DMS53 (cell line): ENCODE data around the gene CBX6.

ENCODE experiments used
- DNase-seq: peaks from one replicate; lab custom pipeline; 2025; lab: John Stamatoyannopoulos, UW

CBX6 gene

DNA sequence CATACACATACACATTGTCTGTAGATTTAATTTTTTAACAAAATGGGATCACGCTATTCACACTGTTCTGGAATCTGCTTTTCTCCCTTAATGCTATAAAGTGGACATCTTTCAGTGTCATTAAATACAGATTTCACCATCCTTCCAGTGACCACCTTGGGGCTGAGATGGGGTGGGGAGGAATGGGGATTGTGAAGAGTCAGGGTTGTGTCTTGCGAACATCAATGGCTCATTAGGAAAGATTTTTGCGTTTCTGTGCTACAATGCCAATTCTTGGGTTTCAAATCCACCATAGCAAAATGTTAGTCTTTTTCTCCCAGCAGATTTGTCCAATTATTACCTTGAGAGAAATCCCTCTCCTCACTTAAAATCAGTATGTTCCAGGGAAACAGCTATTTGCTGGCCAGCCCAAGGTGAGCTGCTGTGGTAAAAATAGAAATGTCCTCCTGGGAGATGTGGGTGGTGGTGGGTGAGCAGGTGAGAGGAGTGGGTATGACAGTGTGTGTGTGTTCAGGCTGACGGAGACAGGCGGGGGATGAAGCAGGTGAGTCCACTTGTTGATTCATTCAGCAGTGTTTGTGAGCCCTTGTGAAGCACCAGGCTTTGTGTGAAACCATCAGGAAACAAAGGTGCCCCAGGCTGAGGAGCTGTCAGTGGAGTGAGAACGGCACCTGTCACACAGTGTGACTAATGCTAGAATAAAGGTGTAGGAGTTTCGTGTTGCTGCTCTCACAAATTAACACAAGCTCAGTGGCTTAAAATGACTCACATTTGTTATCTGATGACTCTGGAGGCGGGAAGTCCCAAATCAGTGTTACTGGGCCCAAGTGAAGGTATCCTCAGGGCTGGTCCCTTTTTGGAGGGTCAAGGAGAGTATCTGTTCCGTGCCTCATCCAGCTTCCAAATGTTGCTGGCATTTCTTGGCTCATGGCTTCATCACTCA lies 1.7 kb upstream of the CBX6 start:
- DNase-seq = peak; percentile 98

DNA sequence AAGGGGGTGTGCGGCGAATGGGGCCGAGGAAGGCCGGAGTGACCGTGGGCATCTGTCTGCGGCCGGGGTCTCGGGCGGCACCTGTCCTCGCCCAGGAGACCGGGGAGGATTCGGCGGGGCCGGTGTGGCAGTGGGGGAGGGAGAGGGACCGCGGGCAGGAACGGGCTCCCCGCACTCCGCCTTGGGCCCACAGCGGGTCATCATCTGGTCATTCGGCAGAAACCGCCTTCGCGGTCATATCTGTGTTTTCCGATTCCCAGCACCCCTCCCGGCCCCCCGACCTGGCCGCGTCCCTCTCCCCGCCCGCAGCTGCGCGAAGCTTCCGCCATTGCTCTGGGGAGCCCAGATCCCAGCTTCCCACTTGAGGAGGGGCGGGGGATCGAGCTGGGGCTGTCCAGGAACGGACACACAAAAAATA lies 824 bp upstream of the CBX6 start:
- peak; percentile 81 for DNase-seq

DNA sequence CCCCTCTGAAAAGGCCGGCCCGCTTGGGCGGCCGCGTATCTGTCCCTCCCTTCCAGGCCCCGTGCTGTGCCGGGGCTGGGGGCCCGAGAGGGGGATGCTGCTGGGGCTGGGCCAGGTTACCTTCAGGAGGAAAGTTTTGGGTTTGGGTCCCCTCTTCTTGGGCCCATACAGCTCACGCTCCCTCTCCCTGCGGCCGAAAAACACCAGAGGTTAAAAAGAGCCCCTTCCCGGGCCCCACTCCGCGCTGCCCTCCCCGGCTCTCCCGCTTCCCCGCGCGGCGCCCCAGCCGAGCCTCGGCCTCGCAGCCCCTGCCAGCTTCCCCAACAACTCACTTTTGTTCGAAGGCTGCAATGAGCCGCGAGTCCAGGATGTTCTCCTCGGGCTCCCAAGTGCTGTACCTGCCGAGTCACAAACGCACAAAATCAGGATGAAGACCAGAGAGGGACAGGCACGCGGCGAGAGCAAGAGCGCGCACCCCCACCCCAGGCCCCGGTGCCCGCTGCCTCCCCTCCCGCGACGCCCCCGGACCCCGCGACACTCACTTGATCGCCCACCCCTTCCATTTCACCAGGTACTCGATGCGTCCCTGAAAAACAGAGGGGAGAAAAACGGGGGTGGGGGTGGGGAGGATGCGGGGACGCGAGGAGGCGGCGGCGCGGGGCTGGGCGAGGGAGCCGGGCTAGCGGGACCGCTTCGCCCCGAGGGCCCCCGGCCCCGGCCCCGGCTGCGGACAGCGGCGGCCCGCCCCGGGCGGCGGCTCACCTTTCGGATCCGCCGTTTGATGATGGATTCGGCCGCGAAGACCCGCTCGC lies 450 bp downstream of the CBX6 start:
- DNase-seq = peak; percentile 58

DNA sequence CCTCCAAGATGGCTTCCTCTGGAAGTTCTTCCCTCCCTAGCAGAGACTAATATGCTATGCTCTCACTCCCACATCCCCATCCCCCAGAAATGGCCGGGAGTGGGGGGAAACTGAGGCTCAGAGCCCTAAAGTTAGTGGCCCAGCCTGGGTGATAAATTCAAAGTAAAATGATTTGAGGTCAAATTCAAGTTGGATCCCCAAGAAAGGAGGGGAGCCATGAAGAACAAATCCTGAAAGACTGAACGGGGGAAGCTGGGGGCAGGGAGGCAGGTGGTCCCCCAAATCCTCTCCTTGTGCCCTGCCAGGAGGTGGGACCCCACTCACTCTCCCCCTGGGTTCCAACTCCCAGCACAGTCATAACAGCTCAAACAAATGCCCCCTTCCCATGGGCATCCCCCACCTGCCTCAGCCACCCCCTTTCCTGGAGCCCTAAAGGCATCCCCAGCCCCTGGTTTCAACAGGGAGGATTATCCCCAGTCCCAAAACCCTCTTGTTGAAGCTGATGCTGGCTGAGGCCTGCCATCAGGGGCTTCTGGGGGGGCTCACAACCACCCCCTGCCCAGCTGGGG lies 1.1 kb downstream of the CBX6 start:
- peak; percentile 43 for DNase-seq

DNA sequence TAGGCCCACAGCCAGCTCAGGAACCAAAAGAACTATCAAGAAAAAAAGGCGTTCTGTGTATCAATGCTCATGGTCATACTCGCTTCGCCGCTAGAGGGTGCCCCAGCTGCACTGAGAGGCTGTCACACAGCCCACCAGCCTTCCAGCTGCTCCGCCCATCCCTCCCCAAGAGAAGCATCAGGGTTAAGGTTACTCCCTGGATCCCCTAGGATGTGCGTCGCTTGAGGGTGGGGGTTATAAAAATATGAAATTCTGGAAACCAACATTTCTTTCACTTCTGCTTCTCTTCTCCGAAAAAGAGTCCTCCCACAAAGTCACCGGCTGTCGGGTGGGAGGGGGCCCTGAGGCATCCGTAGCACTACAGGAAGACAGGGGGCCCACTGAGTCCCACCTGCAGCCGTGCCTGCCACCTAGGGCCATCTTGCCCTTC lies 1.7 kb downstream of the CBX6 start:
- peak; percentile 91 for DNase-seq

DNA sequence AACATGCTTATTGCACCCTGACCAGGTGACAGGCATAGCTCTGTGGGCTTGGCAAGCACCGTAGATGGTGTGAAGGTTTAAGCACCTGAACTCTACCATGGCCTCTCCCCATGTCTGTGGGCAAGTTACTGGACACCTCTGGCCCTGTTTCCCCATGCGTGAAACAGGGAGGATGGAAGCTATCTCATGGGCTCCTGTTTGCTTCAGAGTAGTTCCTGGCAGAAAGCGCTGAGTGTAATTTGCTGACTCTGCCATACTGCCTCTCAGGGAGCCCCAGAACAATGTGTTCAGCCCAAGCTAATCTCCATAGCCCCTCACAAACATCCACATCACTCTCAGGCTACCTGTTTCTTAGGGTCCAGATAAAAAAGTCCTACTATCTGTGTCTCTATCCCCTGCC lies 2.4 kb downstream of the CBX6 start:
- DNase-seq = no peak

DNA sequence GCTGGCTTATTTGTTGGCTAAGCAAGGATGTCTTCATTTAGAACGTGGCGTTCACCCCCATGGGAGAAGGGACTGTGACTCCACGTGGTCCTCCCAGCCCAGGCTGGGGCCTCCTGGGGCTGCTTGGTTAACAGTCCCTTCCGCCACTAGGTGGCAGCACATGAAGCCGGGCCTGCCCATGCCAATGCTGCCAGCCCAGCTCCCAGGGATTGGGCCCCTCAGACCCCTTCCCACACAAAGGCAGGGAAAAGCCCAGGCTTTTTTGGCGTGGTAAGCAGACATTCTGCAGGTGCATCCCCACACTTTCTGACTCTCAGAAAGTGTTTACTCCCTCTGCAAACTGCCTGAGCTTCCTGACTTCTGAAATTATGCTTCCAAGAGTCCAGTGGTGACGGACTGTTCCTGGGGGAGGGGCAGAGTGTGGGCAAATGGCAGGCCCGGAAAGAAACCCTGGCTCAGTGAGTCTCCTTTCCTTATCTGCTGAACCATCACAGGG lies 3.1 kb downstream of the CBX6 start:
- DNase-seq = peak; percentile 79

DNA sequence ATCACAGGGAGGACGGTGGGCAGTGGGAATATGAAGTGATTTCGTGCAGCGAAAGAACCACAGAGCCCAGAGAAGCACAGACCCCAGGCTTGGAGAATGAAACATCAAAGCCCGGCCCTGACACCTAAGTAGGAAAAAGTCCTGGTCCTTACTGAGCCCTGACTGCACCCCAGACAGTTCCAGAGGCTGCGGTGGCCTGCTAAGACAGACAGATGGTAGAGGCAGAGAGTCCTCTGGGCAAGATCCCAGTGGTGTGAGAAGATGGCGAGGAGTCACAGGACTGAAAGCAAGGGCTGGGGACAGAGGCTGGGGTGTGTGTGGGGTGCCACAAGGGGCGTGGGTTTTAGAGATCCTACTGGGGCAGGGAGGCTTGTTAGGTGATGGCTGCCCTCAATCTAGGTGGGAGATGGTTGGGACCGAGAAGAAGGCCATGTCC lies 3.7 kb downstream of the CBX6 start:
- no peak for DNase-seq

DNA sequence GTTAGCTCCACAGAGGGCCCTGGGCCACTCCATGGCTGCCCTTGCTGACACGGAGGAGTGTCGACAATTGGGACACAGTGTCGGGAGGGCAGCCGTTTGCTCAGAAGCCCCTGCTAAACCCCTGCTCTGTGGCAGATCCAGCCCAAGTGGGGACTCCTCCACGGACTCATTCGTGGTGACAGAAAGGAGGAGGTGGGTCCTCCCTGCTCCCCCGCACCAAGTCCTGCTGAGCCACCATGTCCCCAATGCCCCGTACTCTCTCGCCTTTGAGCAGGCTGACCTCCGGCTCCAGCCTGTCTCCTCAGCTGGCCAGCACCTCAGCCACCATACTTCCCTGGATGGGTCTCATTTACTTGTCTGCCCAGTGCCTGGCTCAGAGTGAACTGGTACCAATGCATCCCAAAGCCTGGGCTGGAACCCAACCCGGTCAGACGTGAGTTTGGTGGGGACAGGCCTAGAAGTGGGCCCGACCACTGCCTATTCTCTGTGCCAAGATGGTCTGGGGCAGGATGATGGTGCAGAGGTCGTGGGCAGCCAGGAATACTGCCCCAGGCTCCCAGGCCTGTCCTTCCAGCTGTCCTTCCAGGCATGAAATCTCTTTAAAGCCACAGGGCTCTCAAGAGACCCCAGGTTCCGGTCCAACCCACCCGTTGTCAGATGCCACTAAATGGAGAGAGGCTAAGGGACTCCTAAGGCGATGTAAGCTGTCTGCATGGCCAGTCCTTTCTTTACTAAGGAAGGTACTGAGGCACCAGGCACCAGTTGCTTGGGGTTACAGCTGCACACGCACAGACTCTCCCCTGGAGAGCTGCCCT lies 4.3 kb downstream of the CBX6 start:
- no peak for DNase-seq

DNA sequence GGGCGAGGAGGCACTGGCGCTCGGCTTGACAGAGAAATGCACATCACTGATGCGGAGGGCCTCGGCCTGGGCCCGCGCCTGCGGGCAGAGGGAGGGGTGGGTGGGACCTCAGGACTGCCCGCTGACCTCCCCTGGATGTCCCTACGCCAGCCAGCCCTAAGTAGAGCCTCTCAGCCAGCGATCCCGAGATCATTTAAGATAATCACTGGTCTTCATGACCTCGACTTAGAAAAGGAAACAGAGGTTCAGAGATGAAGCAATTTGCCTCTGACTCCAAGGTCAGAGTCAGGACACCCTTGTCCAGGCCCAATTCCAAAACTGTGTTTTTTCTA lies 4.9 kb downstream of the CBX6 start:
- no peak for DNase-seq

DNA sequence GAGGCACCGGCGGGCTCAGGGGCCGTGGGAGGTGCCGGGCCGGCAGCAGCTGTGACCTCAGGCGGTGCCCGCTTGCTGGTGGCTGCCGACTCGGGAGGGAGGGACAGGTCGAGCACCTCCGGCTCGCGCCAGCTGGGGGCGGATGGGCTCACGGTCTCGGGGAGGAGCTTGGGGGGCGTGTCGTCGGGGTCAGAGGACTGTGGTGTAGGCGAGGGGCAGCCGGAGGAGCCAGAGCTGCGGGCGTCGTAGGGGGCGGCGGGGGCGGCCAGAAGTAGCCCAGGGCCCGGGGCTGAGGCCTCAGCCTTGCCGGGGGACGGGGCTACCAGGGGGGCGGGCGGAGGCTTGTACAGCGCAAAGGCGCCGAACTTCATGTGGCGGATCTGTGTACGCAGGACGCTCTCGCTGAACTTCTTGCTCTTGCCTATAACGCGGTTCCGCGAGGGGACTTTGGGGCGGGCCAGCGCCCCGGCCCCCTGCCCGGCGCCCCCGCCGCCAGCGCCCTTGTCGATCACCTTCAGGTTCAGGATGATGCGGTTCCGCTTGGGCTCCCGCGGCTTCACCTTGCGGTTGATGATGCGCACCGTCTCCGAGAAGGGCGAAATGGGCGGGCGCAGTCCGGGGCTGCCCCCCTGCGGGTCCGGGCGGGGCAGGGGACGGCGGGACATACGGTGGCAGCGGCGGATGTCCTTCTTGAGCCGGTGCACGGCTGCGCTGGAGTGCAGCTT lies 5.5 kb downstream of the CBX6 start:
- DNase-seq = no peak

DNA sequence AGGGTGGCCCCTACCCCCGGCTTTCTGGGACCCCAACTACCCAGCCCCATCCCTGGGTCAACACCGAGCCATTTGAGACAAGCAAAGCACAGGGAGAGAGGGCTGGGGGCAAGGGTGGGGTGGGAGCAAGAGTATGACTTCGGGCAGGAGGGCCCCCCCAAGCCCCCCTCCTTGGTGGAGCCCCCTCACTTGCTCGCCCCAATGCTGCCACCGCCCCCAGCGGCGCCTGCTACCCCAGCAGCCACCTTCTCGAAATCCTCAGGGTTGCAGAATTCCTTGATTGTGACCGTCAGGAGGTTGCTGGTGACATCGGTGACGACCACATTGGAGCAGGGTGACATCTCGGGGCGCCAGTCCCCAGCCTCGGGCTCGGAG lies 6.0 kb downstream of the CBX6 start:
- DNase-seq = no peak

DNA sequence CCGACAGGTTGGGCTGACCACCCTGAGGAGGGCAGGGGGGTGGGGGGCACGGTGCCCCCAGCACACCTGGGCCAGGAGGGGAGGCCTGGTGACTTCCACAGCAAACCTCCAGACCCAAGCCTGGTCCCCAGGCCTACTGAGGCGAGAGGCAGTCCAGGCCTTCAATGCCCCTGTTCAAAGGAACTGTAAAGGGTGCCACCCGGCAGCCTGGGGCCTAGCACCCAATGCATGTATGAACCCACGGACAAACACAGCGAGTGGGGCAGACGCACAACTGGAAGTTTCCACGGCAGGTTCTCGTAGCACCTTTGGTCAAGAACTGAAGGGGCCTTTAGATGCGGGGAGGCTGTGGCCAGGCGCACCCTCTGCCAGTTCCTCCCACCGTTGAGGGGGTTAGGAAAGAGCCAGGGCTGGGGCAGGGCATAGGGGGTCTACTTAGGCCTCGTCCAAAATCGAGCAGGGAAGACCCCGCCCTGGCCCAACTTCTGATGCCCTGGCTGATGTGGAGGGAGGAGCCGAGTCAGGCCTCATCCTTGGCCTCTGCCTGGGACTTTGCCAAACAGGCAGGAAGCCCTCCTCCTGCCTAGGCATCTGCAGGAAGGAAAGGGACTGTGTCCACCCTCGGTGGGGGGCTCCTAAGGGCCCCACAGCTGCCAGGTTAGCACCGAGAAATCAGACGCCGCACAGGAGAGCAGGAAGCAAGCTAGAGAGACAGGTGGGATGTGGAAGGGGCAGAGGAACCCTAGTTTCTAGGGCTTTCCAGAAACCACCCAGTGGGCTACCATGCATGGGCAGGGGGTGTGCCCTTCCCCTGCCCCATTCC lies 6.6 kb downstream of the CBX6 start:
- no peak for DNase-seq

DNA sequence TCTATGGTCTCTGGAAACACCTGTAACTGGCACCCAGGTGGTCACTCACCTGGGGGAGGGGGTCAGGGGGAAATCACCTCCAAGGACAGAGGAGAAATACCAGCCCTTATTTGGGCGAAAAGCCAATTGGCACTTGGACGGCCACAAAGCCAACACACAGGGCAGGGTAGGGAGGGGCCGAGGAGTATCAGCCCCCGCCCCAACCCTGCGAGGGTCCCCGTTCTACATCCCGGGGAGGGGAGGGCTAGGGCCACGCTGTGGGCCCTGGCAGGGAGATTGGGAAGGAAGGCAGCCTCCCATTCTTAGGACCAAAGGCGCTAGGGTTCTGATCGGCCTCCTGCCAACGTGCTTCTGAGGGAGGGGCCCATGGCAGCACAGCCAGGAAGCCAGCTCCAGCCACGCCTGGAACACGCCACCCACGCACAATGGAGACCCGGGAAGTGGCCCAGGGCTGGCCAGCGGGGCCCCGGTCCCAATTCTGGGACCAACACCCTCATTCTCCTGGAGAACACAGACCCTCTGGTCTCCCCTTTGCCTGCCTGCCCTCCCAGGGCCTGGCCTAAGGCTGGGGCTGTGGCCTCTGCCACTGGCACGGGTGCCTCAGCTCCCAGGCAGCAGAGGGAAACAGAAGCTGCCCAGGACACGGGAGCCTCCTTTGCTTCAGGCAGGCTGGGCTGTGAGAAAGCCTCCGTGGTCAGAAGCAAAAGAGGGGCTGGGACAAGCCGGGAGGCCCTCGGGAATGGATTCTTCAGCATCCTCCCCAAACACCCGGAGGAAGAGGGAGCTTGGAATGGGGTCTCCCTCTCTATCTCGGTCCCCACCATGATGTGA lies 7.4 kb downstream of the CBX6 start:
- no peak for DNase-seq

DNA sequence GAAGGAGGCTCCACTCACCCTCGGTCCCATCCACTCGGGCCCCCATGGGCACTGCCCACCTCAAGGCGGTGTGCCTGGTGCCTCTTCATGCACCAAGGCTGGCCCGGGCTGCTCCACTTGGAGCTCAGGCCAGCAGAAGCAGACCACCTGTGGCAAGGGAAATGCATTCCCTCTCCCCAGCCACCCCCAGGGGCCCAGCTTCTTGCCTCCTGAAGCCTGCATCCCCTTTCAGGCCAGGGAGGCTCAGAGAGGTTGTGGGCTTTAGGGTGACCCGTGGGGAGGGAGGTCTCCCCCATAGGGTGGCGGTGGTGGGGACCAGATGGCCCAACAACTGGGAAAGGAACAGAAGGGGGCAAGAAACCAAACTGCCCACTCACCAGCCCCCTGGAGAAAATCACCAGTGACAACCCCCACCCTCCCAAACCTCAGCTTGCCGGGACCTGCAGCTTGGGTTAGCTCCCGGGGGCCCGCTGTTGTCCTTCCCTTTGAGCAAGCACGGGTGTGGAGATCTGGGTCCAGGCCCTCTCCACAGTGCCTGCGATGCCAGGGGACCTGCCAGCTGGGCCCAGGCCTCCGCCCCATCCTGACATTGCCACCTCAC lies 8.4 kb downstream of the CBX6 start:
- no peak for DNase-seq

DNA sequence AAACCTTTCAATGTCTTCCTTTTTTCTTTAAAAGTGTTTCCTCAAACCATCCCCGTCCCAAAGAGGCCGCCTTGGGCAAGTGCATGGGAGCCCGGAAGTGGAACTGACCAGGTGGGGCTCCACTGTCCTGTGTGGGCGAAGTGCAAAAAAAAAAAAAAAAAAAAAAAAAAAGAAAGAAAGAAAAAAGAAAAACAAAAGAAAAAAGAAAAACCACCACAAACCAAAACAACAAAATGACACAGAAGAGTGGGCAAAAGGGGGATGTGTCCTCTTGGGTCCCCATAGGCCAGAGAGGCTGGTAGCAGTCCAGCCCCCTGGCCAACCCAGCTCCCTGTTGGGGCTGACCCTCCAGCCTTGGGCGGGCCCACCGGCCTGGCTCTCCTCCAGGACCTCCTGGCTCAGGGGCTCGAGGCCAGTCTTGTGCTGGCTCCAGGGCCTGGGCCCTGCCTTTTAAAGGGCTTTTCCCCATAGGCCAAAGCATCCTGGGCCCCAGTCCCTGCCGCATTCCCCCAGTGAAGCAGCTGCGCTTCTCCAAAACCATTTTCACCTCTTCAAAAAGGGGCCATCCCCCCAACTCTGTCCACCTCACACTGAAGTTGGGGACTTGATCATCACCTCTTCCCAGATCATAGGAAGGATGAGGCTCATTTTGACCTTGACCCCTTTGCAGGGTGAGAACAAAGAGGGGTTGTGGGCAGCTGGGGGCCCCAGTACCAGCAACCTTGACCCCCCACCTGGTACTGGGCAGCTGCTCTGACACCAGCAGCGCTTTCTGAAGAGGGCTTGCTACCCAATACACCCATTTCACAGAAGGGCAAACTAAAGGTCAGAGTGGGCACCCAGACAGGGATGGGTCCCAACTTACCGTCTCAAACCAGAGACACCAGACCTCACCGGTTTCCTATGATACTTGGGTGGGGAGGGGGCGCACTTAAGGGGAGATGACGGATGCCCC lies 9.4 kb downstream of the CBX6 start:
- DNase-seq = peak; percentile 24

DNA sequence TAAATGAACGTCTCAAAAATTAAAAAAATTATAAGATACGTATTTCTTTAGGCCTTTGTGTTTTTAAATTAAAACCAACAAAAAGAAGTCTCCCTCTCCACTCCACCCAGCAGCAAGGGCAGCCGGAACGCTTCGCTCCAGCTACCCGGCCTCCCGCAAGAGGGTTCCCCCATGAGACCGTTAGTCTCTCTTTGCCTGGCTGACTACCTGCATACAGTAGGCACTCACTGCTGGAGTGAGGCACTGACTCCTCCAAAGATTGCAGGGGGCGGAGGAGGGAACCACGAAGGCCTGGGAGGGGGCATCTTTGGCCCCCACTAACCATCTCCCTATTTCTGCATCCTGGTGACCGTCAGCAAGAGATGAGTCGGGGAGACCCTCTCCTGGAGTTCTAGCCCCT lies 10.1 kb downstream of the CBX6 start:
- DNase-seq = no peak
